Peyer's patch (tissue), 4 donors: Measurements from ENCODE around the gene ROBO1.

ENCODE experiments used
- CTCF ChIP-seq, 6 experiments: fragments of 450-650 bp in 4 of 6; fragments of 200-600 bp in 2 of 6; sonication (generic) in 1 of 6; IDR thresholded peaks; one replicate each; pipeline ENCODE4 v1.5.1; 2017 to 2019; ENCODE audit warnings: antibody characterized with exemption in 6 of 6, mild to moderate bottlenecking in 3 of 6, moderate library complexity in 1 of 6
- POLR2A ChIP-seq, 2 donors: fragments of 450-650 bp; IDR thresholded peaks; one replicate each; pipeline ENCODE4 v1.5.1; 2017; ENCODE audit warnings: antibody characterized with exemption in 2 of 2, mild to moderate bottlenecking in 2 of 2, moderate library complexity in 2 of 2

GRCh38 chr3:79560698-79561097, 207.1 kb downstream of the ROBO1 start:
- TF ChIP-seq CTCF (IDR thresholded peaks at IDR 0.05) (no peak), POLR2A (IDR thresholded peaks at IDR 0.05) (no peak)
